HepG2 (cell line): ENCODE measurements around the gene DHX16. TPM values are rescaled to one million over a fixed set of nuclear protein-coding genes. Genes with fewer than 3 reads are reported as not detected.

Experiments used
- GABPB1 ChIP-seq: IDR thresholded peaks from 2 replicates; pipeline ENCODE4 v1.6.1; 2016; ENCODE audit warnings: mild to moderate bottlenecking, missing genetic modification reagents, moderate library complexity, missing compliant biosample characterization
- HNRNPL ChIP-seq: fragments of 200-400 bp; formaldehyde crosslinking; IDR thresholded peaks from 2 replicates; pipeline ENCODE4 v1.6.1; 2017; ENCODE audit warnings: mild to moderate bottlenecking, low read depth, low read length
- MAZ ChIP-seq, 2 experiments: sonication (generic) in 1 of 2; formaldehyde crosslinking in 1 of 2; IDR thresholded peaks; 2 replicates each; pipeline versions ENCODE4 v1.5.0 to v1.6.1; 2012 to 2020; ENCODE audit warnings: low read depth in 2 of 2, mild to moderate bottlenecking in 2 of 2, borderline replicate concordance in 1 of 2, improper control_type of control experiment in 1 of 2, low read length in 1 of 2, missing genetic modification reagents in 1 of 2, moderate library complexity in 1 of 2
- PHF21A ChIP-seq: sonication (generic); formaldehyde crosslinking; IDR thresholded peaks from 2 replicates; pipeline ENCODE4 v1.5.0; 2020; ENCODE audit warnings: mild to moderate bottlenecking, missing genetic modification reagents
- PITX1 ChIP-seq: sonication (generic); formaldehyde crosslinking; IDR thresholded peaks from 2 replicates; pipeline ENCODE4 v1.5.1; 2020; ENCODE audit warnings: mild to moderate bottlenecking, missing genetic modification reagents
- RBFOX2 ChIP-seq: fragments of 200-400 bp; formaldehyde crosslinking; IDR thresholded peaks from 2 replicates; pipeline ENCODE4 v1.6.1; 2017; ENCODE audit warnings: low read depth, mild to moderate bottlenecking, low read length
- REL ChIP-seq: sonication (generic); formaldehyde crosslinking; conservative IDR thresholded peaks from 2 replicates; pipeline ENCODE4 v1.8.0; 2022; ENCODE audit warnings: mild to moderate bottlenecking, missing genetic modification reagents, moderate library complexity
- SMYD3 ChIP-seq: sonication (generic); formaldehyde crosslinking; IDR thresholded peaks from 2 replicates; pipeline ENCODE4 v1.8.1; 2023; ENCODE audit warnings: mild to moderate bottlenecking, missing genetic modification reagents
- YEATS2 ChIP-seq: sonication (generic); formaldehyde crosslinking; IDR thresholded peaks from 2 replicates; pipeline ENCODE4 v1.4.0; 2020; ENCODE audit warnings: missing genetic modification reagents, borderline replicate concordance
- YEATS4 ChIP-seq: sonication (generic); formaldehyde crosslinking; IDR thresholded peaks from 2 replicates; pipeline ENCODE4 v1.4.0; 2020; ENCODE audit warnings: missing genetic modification reagents, borderline replicate concordance
- ZNF20 ChIP-seq: sonication (generic); formaldehyde crosslinking; IDR thresholded peaks from 2 replicates; pipeline ENCODE4 v1.4.0; 2020; ENCODE audit warnings: mild to moderate bottlenecking, moderate library complexity, missing genetic modification reagents
- ZNF549 ChIP-seq: sonication (generic); formaldehyde crosslinking; IDR thresholded peaks from 2 replicates; pipeline ENCODE4 v1.5.0; 2020; ENCODE audit warnings: missing genetic modification reagents
- ZNF768 ChIP-seq: sonication (generic); formaldehyde crosslinking; IDR thresholded peaks from 2 replicates; pipeline ENCODE4 v1.4.0; 2020; ENCODE audit warnings: missing genetic modification reagents
- polyA plus RNA-seq, 8 experiments: library from polyadenylated mRNA; depleted of rRNA in 3 of 8; stranded (reverse) in 7 of 8; unstranded in 1 of 8; fragments of >200 nt; fragmentation: Illumina TruSeq in 4 of 8; extraction: Trizol in 4 of 8; gene quantifications; 2 replicates each; pipeline versions ENCODE4 v1.2.1 to v1.2.3, GENCODE V29; 2011 to 2016; ENCODE audit warnings: low read depth in 4 of 8, missing spikeins in 1 of 8, mixed read lengths in 1 of 8; ENCODE audit not compliant: insufficient read depth in 1 of 8
- total RNA-seq, 5 experiments: library from RNA; depleted of rRNA; stranded (reverse); fragments of >200 nt; fragmentation: Illumina TruSeq; extraction: Trizol; gene quantifications; 2 replicates each; pipeline ENCODE4 v1.2.3, GENCODE V29; 2016; ENCODE audit warnings: low read depth in 1 of 5
- TF ChIP-seq, protein P1 (sequence below): IDR thresholded peaks from 2 replicates; pipeline ENCODE4 v1.6.1; 2016; ENCODE audit warnings: missing compliant biosample characterization, missing genetic modification reagents, borderline replicate concordance
- TF ChIP-seq, protein P2 (sequence below): IDR thresholded peaks from 2 replicates; pipeline ENCODE4 v1.6.1; 2012; ENCODE audit warnings: low read length, improper control_type of control experiment
- TF ChIP-seq, protein P3 (sequence below): sonication (generic); formaldehyde crosslinking; IDR thresholded peaks from 2 replicates; pipeline ENCODE4 v1.9.0; 2021; ENCODE audit warnings: missing genetic modification reagents, borderline replicate concordance
- TF ChIP-seq, protein P4 (sequence below), 2 experiments: sonication (generic) in 1 of 2; formaldehyde crosslinking in 1 of 2; IDR thresholded peaks; 2 replicates each; pipeline versions ENCODE4 v1.4.0 to v1.6.1; 2018 to 2020; ENCODE audit warnings: missing genetic modification reagents in 2 of 2, borderline replicate concordance in 1 of 2, low read depth in 1 of 2, mild to moderate bottlenecking in 1 of 2, missing biosample characterization in 1 of 2

The DHX16 gene
- total and polyA plus RNA-seq, 2 of the 13 experiments (the other 11 are each of a cell fraction or from before 2014, with no cell fraction given) = 57.0 to 58.5 TPM

DNA sequence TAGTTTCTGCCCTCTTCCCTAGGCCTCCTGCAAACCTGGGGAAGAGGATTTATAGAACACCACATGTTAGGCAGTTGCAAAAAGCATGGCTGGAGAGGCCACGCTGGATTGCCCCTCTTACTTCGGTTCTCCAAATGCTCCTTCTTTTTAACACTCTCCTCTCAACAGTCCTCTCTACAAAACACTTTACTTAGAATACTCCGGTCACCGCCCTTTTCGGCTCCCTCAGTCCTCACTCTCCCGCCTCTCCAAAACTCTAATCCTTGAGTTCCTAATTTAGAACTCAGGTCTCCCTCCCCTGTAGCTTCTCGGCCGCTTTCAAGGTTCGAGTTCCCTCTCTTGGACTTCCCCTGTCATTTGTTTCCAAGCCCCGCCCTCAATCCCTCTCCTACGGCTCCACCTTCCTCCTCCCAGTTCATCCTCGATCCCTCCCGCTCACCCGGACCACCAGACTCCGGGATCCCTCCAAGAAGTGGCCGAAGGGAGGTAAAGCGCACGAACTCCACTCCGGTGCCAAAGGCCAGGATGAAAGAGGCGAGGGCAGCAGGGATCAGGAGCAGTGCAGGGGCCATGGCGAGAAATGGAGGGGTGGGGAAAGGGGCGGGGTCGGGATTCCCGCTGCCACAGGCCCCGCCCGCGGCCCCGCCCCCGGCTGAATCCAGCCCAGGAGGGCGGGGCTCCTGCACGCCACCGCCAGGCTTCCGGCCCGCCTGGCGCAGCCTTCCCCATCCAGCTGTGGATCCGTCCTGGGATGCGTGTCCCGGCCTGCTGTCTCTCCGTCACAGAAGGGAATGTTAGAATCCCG lies 17.8 kb upstream of the DHX16 start, which contains the start of gene NRM (continued):
- TF ChIP-seq, protein P1, sequence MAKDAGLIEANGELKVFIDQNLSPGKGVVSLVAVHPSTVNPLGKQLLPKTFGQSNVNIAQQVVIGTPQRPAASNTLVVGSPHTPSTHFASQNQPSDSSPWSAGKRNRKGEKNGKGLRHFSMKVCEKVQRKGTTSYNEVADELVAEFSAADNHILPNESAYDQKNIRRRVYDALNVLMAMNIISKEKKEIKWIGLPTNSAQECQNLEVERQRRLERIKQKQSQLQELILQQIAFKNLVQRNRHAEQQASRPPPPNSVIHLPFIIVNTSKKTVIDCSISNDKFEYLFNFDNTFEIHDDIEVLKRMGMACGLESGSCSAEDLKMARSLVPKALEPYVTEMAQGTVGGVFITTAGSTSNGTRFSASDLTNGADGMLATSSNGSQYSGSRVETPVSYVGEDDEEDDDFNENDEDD = peak; percentile 30; the same call in 1 of the 2 replicates
- TF ChIP-seq PITX1 = no peak; the same call in 1 of the 2 replicates
- TF ChIP-seq, protein P2, sequence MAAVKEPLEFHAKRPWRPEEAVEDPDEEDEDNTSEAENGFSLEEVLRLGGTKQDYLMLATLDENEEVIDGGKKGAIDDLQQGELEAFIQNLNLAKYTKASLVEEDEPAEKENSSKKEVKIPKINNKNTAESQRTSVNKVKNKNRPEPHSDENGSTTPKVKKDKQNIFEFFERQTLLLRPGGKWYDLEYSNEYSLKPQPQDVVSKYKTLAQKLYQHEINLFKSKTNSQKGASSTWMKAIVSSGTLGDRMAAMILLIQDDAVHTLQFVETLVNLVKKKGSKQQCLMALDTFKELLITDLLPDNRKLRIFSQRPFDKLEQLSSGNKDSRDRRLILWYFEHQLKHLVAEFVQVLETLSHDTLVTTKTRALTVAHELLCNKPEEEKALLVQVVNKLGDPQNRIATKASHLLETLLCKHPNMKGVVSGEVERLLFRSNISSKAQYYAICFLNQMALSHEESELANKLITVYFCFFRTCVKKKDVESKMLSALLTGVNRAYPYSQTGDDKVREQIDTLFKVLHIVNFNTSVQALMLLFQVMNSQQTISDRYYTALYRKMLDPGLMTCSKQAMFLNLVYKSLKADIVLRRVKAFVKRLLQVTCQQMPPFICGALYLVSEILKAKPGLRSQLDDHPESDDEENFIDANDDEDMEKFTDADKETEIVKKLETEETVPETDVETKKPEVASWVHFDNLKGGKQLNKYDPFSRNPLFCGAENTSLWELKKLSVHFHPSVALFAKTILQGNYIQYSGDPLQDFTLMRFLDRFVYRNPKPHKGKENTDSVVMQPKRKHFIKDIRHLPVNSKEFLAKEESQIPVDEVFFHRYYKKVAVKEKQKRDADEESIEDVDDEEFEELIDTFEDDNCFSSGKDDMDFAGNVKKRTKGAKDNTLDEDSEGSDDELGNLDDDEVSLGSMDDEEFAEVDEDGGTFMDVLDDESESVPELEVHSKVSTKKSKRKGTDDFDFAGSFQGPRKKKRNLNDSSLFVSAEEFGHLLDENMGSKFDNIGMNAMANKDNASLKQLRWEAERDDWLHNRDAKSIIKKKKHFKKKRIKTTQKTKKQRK = no peak
- TF ChIP-seq, protein P3, sequence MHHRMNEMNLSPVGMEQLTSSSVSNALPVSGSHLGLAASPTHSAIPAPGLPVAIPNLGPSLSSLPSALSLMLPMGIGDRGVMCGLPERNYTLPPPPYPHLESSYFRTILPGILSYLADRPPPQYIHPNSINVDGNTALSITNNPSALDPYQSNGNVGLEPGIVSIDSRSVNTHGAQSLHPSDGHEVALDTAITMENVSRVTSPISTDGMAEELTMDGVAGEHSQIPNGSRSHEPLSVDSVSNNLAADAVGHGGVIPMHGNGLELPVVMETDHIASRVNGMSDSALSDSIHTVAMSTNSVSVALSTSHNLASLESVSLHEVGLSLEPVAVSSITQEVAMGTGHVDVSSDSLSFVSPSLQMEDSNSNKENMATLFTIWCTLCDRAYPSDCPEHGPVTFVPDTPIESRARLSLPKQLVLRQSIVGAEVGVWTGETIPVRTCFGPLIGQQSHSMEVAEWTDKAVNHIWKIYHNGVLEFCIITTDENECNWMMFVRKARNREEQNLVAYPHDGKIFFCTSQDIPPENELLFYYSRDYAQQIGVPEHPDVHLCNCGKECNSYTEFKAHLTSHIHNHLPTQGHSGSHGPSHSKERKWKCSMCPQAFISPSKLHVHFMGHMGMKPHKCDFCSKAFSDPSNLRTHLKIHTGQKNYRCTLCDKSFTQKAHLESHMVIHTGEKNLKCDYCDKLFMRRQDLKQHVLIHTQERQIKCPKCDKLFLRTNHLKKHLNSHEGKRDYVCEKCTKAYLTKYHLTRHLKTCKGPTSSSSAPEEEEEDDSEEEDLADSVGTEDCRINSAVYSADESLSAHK (CRISPR knock-in tag) = no peak
- peak; percentile 92 for TF ChIP-seq GABPB1 (CRISPR knock-in tag)
- peak; percentile 68; the same call in 1 of the 2 replicates for TF ChIP-seq MAZ (IDR thresholded peaks at IDR 0.05; ENCODE audit: borderline replicate concordance, low read depth, low read length)
- peak; percentile 83 for TF ChIP-seq MAZ (CRISPR knock-in tag; IDR thresholded peaks at IDR 0.05; ENCODE audit: low read depth)
- TF ChIP-seq ZNF20 = no peak
- no peak for TF ChIP-seq ZNF549 (CRISPR knock-in tag)
- peak; percentile 74; the same call in 1 of the 2 replicates for TF ChIP-seq YEATS4
- TF ChIP-seq REL (CRISPR knock-in tag) = 0 out of 2 replicates have a peak, but pooled peaks have one; percentile 49
- no peak for TF ChIP-seq PHF21A (CRISPR knock-in tag)
- TF ChIP-seq HNRNPL = no peak
- peak; percentile 79 for TF ChIP-seq RBFOX2
- TF ChIP-seq, protein P4, sequence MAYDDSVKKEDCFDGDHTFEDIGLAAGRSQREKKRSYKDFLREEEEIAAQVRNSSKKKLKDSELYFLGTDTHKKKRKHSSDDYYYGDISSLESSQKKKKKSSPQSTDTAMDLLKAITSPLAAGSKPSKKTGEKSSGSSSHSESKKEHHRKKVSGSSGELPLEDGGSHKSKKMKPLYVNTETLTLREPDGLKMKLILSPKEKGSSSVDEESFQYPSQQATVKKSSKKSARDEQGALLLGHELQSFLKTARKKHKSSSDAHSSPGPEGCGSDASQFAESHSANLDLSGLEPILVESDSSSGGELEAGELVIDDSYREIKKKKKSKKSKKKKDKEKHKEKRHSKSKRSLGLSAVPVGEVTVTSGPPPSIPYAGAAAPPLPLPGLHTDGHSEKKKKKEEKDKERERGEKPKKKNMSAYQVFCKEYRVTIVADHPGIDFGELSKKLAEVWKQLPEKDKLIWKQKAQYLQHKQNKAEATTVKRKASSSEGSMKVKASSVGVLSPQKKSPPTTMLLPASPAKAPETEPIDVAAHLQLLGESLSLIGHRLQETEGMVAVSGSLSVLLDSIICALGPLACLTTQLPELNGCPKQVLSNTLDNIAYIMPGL (CRISPR knock-in tag; IDR thresholded peaks at IDR 0.05; ENCODE audit: borderline replicate concordance in 1 of 2, low read depth in 1 of 2) = peak; percentile 30 to 52; a peak in 1 of 4 replicates
- TF ChIP-seq SMYD3 = no peak
- TF ChIP-seq YEATS2 = peak; percentile 49; the same call in 1 of the 2 replicates
- TF ChIP-seq ZNF768 (CRISPR knock-in tag) = no peak; the same call in 1 of the 2 replicates
